ENCODE measurements around the gene TRAPPC1.

Gene TRAPPC1

DNA sequence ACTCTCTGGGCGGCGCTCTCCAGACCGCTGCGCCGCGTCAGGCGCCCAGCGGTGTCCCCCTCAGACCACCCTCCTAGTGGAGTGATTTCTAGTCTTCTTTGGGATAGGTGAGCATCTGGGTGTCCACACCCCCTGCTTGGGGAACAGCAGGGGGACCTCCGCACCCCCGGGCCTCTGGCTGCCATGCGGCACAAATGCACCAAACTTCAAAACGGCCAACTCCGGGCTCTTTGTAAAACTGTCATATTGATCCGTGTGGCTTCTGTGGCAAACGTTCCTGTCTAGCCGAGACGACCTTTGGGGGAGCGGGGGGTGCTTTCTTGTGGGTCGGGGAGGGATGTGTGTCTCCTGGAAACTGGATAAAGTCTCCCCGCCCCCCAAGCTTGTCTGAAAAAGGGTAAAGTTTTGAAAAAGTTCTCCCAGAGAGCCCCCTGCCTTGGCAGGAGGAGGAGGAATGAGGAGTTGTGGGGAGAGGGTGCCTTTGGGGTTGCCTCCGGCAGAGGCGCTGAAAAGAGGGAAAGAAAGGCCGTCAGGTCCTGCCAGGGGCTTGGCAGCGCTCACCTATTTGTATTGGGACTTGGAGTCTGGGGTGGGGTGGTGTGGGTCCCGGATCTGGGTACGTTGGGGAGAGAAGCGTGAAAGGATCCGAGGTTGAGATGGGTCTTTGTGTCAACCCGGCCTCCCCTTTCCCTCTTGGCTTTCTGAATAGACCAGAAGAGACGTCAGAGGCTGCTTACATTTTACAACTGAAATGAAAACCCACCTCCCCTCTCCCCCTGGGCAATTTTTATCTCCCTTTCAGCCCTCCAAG lies 45.3 kb downstream of the TRAPPC1 start:
- peak; percentile 45 for DNase-seq (ENCODE audit: low read depth)
- TF ChIP-seq POLR2A (IDR thresholded peaks at IDR 0.05; ENCODE audit: extremely low read depth, insufficient read length), result no peak
- TF ChIP-seq, protein P1, sequence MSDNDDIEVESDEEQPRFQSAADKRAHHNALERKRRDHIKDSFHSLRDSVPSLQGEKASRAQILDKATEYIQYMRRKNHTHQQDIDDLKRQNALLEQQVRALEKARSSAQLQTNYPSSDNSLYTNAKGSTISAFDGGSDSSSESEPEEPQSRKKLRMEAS (IDR thresholded peaks at IDR 0.05; ENCODE audit: low read depth, low read length), result no peak
- TF ChIP-seq, protein P2, sequence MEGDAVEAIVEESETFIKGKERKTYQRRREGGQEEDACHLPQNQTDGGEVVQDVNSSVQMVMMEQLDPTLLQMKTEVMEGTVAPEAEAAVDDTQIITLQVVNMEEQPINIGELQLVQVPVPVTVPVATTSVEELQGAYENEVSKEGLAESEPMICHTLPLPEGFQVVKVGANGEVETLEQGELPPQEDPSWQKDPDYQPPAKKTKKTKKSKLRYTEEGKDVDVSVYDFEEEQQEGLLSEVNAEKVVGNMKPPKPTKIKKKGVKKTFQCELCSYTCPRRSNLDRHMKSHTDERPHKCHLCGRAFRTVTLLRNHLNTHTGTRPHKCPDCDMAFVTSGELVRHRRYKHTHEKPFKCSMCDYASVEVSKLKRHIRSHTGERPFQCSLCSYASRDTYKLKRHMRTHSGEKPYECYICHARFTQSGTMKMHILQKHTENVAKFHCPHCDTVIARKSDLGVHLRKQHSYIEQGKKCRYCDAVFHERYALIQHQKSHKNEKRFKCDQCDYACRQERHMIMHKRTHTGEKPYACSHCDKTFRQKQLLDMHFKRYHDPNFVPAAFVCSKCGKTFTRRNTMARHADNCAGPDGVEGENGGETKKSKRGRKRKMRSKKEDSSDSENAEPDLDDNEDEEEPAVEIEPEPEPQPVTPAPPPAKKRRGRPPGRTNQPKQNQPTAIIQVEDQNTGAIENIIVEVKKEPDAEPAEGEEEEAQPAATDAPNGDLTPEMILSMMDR (IDR thresholded peaks at IDR 0.05; ENCODE audit: low read depth, low read length), result no peak
- TF ChIP-seq MYC (IDR thresholded peaks at IDR 0.05; ENCODE audit: low read depth, low read length), result no peak
- peak overlapping the region; percentile 64 for H3K4me3 ChIP-seq (ENCODE audit: low read depth, low read length)

DNA sequence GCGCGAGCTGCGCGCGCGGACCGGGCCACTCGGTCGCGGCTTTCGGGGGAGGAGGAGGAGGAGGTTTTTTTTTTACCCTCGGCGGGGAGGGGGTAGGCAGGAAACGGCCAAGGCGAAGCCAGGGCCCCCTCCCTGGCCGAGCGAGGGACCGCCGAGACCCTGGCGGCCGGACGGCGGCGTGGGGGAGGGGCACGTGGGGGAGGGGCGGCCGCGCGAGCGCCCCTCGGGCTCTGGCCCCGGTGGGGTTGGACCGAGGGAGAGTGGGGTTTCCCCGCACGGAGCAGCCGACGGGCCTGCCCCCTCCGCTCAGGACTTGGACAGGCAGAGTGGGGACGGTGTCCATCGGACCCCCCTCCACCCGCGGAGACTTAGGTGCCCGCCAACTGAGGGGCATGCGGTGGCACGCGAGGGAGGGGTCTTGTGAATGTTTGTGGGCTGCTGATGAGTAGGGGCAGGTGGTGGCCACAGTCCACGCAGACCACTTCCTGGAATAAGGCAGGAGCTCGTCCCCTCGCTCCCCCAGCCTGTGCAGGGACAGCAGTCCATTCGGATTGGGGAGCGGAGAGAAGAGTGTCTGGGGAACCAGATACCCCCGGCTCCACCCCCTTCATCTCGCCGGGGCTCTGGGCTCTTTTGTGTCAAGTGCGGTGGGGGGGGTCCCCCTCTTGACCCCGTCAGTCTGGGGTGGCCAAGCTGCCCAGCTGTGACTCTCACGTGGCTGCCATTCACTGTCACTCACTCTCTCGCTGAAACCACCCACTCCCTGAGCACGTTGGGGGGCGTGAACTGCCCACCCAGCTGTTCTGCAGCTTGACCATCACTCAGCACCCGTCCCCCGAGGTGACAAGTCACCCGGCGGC lies 46.1 kb downstream of the TRAPPC1 start:
- peak; percentile 74 for DNase-seq (ENCODE audit: low read depth)
- peak overlapping the region; percentile 64 for H3K4me3 ChIP-seq (ENCODE audit: low read depth, low read length)
- TF ChIP-seq, protein P2 (IDR thresholded peaks at IDR 0.05; ENCODE audit: low read depth, low read length), result no peak
- peak; percentile 28 for TF ChIP-seq POLR2A (IDR thresholded peaks at IDR 0.05; ENCODE audit: extremely low read depth, insufficient read length)
- TF ChIP-seq, protein P1 (IDR thresholded peaks at IDR 0.05; ENCODE audit: low read depth, low read length), result 0 out of 2 replicates have a peak, but pooled peaks have one; percentile 38
- TF ChIP-seq MYC (IDR thresholded peaks at IDR 0.05; ENCODE audit: low read depth, low read length), result 0 out of 2 replicates have a peak, but pooled peaks have one; percentile 5

DNA sequence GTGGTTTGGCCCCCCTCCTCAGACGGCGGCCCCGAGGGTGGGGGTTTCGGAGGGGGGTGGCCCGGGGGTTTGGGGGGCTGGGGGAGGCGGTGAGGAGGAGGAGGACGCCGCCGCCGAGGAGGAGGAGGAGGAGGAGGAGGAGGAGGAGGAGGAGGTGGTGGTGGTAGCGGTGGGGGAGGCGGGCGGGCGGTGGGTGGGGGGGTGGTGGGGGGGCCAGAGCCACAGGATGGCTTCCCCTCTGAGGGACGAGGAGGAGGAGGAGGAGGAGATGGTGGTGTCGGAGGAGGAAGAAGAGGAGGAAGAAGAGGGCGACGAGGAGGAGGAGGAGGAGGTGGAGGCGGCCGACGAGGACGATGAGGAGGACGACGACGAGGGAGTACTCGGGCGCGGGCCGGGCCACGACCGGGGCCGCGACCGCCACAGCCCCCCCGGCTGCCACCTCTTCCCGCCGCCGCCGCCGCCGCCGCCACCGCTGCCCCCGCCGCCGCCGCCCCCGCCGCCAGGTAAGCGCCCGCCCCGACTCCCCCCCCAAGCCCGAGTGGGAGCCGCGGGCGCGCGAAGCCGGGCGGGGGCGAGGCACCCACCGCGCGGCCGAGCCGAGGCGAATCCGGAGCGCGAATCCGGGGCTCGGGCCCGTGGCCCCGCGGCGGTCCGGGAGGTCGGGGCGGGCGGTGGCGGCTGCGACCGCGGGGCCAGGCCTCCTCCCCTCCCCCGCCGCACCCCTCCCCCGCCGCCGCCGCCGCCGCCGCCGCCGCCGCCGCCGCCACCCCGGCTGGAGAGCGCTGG lies 47.0 kb downstream of the TRAPPC1 start:
- peak; percentile 43 for DNase-seq (ENCODE audit: low read depth)
- H3K4me3 ChIP-seq (ENCODE audit: low read depth, low read length), result peak overlapping the region; percentile 49
- TF ChIP-seq, protein P2 (IDR thresholded peaks at IDR 0.05; ENCODE audit: low read depth, low read length), result no peak
- TF ChIP-seq POLR2A (IDR thresholded peaks at IDR 0.05; ENCODE audit: extremely low read depth, insufficient read length) (no peak), MYC (IDR thresholded peaks at IDR 0.05; ENCODE audit: low read depth, low read length) (no peak)
- TF ChIP-seq, protein P1 (IDR thresholded peaks at IDR 0.05; ENCODE audit: low read depth, low read length), result no peak

DNA sequence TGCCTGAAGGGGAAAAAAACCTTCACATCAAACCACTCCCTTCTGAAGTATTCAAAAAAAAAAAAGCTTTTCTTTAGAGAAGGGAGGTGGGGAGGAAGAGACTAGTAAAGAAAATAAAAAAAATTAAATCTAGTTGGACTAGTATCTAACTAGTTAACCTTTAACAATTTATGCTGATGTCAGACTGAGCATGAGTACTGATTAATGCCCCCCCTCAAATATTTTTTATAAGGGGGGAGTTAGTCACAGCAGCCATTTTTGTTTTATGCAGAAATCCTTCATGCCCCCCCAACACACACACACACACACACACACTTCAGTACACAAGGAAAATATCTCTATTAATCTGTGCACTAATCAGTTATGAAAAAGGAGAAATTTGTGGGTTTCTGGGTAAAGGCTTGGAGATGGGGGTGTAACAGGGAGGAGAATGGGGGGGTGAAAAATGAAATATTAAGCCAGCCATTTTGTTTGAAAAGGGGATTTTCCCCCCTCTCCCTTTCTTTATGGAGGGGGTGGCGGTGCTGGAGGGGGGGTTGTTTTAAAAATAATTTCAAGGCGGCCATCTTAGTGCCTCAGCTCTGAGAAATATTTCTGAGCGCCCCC lies 47.9 kb downstream of the TRAPPC1 start:
- TF ChIP-seq POLR2A (IDR thresholded peaks at IDR 0.05; ENCODE audit: extremely low read depth, insufficient read length), result no peak
- TF ChIP-seq, protein P2 (IDR thresholded peaks at IDR 0.05; ENCODE audit: low read depth, low read length), result no peak
- TF ChIP-seq, protein P1 (IDR thresholded peaks at IDR 0.05; ENCODE audit: low read depth, low read length), result no peak
- TF ChIP-seq MYC (IDR thresholded peaks at IDR 0.05; ENCODE audit: low read depth, low read length), result no peak
- H3K4me3 ChIP-seq (ENCODE audit: low read depth, low read length), result peak overlapping the region; percentile 16
- peak; percentile 8 for DNase-seq (ENCODE audit: low read depth)

DNA sequence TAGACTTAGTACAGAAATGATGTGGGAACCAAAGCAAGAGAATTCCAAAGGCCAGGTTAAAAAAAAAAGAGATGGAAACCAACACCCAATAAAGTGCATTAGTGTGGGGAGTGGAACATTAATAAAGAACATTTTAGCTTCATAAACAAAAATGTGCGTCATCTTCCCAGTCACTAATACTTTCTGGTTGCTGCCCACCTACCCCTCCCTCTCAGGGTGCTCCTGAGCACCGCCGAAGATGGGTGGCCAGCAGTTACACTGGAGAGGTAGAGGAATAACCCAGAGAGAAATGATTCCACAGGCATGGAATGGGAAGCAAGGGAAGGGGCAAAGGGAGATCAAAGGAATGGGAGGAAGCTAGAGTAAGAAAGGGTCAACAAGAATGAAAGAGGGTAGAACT lies 49.1 kb downstream of the TRAPPC1 start:
- H3K4me3 ChIP-seq (ENCODE audit: low read depth, low read length), result no peak overlapping the region
- TF ChIP-seq, protein P2 (IDR thresholded peaks at IDR 0.05; ENCODE audit: low read depth, low read length), result no peak
- TF ChIP-seq, protein P1 (IDR thresholded peaks at IDR 0.05; ENCODE audit: low read depth, low read length), result no peak
- TF ChIP-seq POLR2A (IDR thresholded peaks at IDR 0.05; ENCODE audit: extremely low read depth, insufficient read length) (no peak), MYC (IDR thresholded peaks at IDR 0.05; ENCODE audit: low read depth, low read length) (no peak)
- no peak for DNase-seq (ENCODE audit: low read depth)
